Measurements from ENCODE around the gene PKNOX2. TPM values are rescaled to one million over a fixed set of nuclear protein-coding genes. Genes with fewer than 3 reads are reported as not detected.

The PKNOX2 gene
- total RNA-seq, 2 donors from 2014 or later, result 5.5 to 6.9 TPM

GRCh38 chr11:125465701-125466100 lies 301.1 kb downstream of the PKNOX2 start:
- no peaks in the 10 kb centered on the region for H3K4me1 ChIP-seq
- no peak for DNase-seq (ENCODE audit: low spot score)
- H3K9me3 ChIP-seq, result no peaks in the 10 kb centered on the region
- no peak overlapping the region for H3K27ac ChIP-seq
- no peaks in the 10 kb centered on the region for H3K36me3 ChIP-seq
- no peaks in the 10 kb centered on the region for H3K27me3 ChIP-seq
- no peak overlapping the region for H3K4me3 ChIP-seq
- TF ChIP-seq CTCF (IDR thresholded peaks at IDR 0.05), result no peak

DNA sequence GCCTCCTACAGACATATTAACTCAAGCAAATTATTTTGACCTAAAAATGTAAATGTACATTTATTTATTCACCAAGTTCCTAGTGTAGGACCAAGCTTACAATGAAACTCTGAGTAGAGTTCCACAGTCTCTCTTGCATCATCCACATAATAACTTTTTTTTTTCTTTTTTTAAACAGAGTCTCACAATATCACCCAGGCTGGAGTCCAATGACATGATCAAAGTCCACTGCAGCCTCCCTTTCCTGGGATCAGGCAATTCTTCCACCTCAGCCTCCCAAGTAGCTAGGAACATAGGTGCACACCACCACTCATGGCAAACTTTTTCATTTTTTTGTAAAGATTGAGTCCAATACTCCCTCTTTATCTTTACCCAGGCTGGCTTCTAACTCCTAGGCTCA lies 303.5 kb downstream of the PKNOX2 start:
- TF ChIP-seq CTCF (IDR thresholded peaks at IDR 0.05), result no peak
- Histone ChIP-seq H3K27me3 (no peaks in the 10 kb centered on the region), H3K9me3 (no peaks in the 10 kb centered on the region), H3K4me1 (no peaks in the 10 kb centered on the region), H3K4me3 (no peak overlapping the region), H3K36me3 (no peaks in the 10 kb centered on the region), H3K27ac (no peak overlapping the region)
- DNase-seq (ENCODE audit: low spot score), result no peak

GRCh38 chr11:125468852-125469251 lies 304.3 kb downstream of the PKNOX2 start:
- Histone ChIP-seq H3K9me3 (no peaks in the 10 kb centered on the region), H3K27me3 (no peaks in the 10 kb centered on the region), H3K4me1 (no peaks in the 10 kb centered on the region), H3K27ac (no peak overlapping the region), H3K4me3 (no peak overlapping the region), H3K36me3 (no peaks in the 10 kb centered on the region)
- no peak for TF ChIP-seq CTCF (IDR thresholded peaks at IDR 0.05)
- no peak for DNase-seq (ENCODE audit: low spot score)

- no peaks in the 10 kb centered on the region for H3K36me3 ChIP-seq
- no peak overlapping the region for H3K27ac ChIP-seq
- no peak for TF ChIP-seq CTCF (IDR thresholded peaks at IDR 0.05)
- H3K4me1 ChIP-seq, result no peaks in the 10 kb centered on the region
- DNase-seq (ENCODE audit: low spot score), result no peak
- H3K9me3 ChIP-seq, result no peaks in the 10 kb centered on the region
- H3K4me3 ChIP-seq, result no peak overlapping the region
- H3K27me3 ChIP-seq, result no peaks in the 10 kb centered on the region
These were observed 305.8 kb downstream of the PKNOX2 start for GRCh38 chr11:125470355-125470754.

DNA sequence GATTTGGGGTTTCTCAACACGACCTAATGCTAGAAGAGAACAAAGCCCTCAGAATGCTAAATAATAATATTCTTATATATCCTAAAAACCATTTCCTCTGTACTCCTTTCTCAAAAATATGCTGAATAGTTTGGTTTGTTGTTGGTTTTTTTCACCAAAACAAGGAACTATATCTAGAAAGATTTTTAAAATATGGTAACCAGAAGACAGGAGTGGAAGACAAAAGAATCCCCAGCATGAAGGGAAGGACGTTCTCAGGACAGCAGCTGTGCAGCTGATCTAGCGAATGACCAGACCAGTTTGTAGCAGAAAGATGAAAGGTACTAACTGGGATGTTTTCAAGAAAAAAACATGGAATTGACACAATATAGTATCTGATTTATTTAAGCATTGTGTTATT lies 312.2 kb downstream of the PKNOX2 start:
- no peak overlapping the region for H3K27ac ChIP-seq
- no peaks in the 10 kb centered on the region for H3K9me3 ChIP-seq
- H3K4me1 ChIP-seq, result no peaks in the 10 kb centered on the region
- DNase-seq (ENCODE audit: low spot score), result no peak
- no peaks in the 10 kb centered on the region for H3K36me3 ChIP-seq
- no peaks in the 10 kb centered on the region for H3K27me3 ChIP-seq
- TF ChIP-seq CTCF (IDR thresholded peaks at IDR 0.05), result no peak
- no peak overlapping the region for H3K4me3 ChIP-seq

GRCh38 chr11:125479137-125479536 lies 314.6 kb downstream of the PKNOX2 start:
- Histone ChIP-seq H3K4me3 (no peak overlapping the region), H3K4me1 (peaks cover 0 to 8% of the 10 kb centered on the region in 2 donors), H3K27me3 (no peaks in the 10 kb centered on the region), H3K36me3 (no peaks in the 10 kb centered on the region), H3K27ac (no peak overlapping the region), H3K9me3 (no peaks in the 10 kb centered on the region)
- no peak for TF ChIP-seq CTCF (IDR thresholded peaks at IDR 0.05)
- no peak for DNase-seq (ENCODE audit: low spot score)

Measured in right atrium auricular region (tissue), 2 donors.